GM12878 (cell line): ENCODE data around the gene PHF21B. TPM values are rescaled to one million over a fixed set of nuclear protein-coding genes. Genes with fewer than 3 reads are reported as not detected.

ENCODE experiments used
- HDGF ChIP-seq: fragments of 450-650 bp; IDR thresholded peaks from 2 replicates; pipeline ENCODE4 v1.6.1; 2016; ENCODE audit warnings: antibody characterized with exemption
- RBBP5 ChIP-seq: fragments of 200-600 bp; sonication (generic); conservative IDR thresholded peaks from 2 replicates; pipeline ENCODE4 v1.6.1; 2016
- RFX5 ChIP-seq: IDR thresholded peaks from 2 replicates; pipeline ENCODE4 v1.6.1; 2011; ENCODE audit warnings: low read depth, low read length, improper control_type of control experiment
- SUZ12 ChIP-seq: fragments of 200-600 bp; sonication (generic); IDR thresholded peaks from one replicate; pipeline ENCODE4 v1.6.1; 2018; ENCODE audit warnings: antibody characterized with exemption, mild to moderate bottlenecking; ENCODE audit not compliant: unreplicated experiment
- ZBTB4 ChIP-seq: fragments of 450-650 bp; formaldehyde crosslinking; IDR thresholded peaks from 2 replicates; pipeline ENCODE4 v1.4.0; 2022; ENCODE audit warnings: mild to moderate bottlenecking, moderate library complexity
- ZBTB40 ChIP-seq: fragments of 450-650 bp; IDR thresholded peaks from 2 replicates; pipeline ENCODE4 v1.6.1; 2016; ENCODE audit warnings: mild to moderate bottlenecking, moderate library complexity, borderline replicate concordance
- polyA plus RNA-seq, 11 experiments: library from polyadenylated mRNA; depleted of rRNA in 4 of 11; unstranded in 6 of 11; stranded (reverse) in 5 of 11; fragments of >200 nt; fragmentation: Nextera tagmentation in 4 of 11; fragmentation: Illumina TruSeq in 1 of 11; extraction: Ambion mirVana in 4 of 11; extraction: Trizol in 1 of 11; gene quantifications; 1 replicate in 1 of 11; 2 replicates in 10 of 11; pipeline versions ENCODE4 v1.2.1 to v1.2.3, GENCODE V29; 2011 to 2016; ENCODE audit warnings: inconsistent platforms in 2 of 11, missing spikeins in 2 of 11, low read depth in 1 of 11
- total RNA-seq, 4 experiments: library from RNA; depleted of rRNA in 3 of 4; stranded (reverse); fragments of >200 nt in 3 of 4; fragmentation: Illumina TruSeq in 1 of 4; extraction: Trizol in 1 of 4; gene quantifications; 2 replicates each; pipeline versions ENCODE4 v1.2.1 to v1.2.3, GENCODE V29; 2013 to 2021
- TF ChIP-seq, protein P1 (sequence below): fragments of 150-350 bp; IDR thresholded peaks from 2 replicates; pipeline ENCODE4 v1.6.1; 2014; ENCODE audit warnings: mild to moderate bottlenecking, low read depth, low read length
- TF ChIP-seq, protein P2 (sequence below): IDR thresholded peaks from 2 replicates; pipeline ENCODE4 v1.6.1; 2012; ENCODE audit warnings: mild to moderate bottlenecking, low read depth, low read length

The PHF21B gene
- total and polyA plus RNA-seq, 10 of the 15 experiments (the other 5 are each of a cell fraction or from before 2014, with no cell fraction given), result 0.03 to 0.35 TPM; not detected in 8

- TF ChIP-seq SUZ12 (no peak), RFX5 (no peak), RBBP5 (no peak), HDGF (no peak), ZBTB40 (no peak), ZBTB4 (CRISPR knock-in tag) (no peak)
- TF ChIP-seq, protein P1, sequence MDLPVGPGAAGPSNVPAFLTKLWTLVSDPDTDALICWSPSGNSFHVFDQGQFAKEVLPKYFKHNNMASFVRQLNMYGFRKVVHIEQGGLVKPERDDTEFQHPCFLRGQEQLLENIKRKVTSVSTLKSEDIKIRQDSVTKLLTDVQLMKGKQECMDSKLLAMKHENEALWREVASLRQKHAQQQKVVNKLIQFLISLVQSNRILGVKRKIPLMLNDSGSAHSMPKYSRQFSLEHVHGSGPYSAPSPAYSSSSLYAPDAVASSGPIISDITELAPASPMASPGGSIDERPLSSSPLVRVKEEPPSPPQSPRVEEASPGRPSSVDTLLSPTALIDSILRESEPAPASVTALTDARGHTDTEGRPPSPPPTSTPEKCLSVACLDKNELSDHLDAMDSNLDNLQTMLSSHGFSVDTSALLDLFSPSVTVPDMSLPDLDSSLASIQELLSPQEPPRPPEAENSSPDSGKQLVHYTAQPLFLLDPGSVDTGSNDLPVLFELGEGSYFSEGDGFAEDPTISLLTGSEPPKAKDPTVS, result no peak
- TF ChIP-seq, protein P2, sequence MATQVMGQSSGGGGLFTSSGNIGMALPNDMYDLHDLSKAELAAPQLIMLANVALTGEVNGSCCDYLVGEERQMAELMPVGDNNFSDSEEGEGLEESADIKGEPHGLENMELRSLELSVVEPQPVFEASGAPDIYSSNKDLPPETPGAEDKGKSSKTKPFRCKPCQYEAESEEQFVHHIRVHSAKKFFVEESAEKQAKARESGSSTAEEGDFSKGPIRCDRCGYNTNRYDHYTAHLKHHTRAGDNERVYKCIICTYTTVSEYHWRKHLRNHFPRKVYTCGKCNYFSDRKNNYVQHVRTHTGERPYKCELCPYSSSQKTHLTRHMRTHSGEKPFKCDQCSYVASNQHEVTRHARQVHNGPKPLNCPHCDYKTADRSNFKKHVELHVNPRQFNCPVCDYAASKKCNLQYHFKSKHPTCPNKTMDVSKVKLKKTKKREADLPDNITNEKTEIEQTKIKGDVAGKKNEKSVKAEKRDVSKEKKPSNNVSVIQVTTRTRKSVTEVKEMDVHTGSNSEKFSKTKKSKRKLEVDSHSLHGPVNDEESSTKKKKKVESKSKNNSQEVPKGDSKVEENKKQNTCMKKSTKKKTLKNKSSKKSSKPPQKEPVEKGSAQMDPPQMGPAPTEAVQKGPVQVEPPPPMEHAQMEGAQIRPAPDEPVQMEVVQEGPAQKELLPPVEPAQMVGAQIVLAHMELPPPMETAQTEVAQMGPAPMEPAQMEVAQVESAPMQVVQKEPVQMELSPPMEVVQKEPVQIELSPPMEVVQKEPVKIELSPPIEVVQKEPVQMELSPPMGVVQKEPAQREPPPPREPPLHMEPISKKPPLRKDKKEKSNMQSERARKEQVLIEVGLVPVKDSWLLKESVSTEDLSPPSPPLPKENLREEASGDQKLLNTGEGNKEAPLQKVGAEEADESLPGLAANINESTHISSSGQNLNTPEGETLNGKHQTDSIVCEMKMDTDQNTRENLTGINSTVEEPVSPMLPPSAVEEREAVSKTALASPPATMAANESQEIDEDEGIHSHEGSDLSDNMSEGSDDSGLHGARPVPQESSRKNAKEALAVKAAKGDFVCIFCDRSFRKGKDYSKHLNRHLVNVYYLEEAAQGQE, result no peak
- TF ChIP-seq, all 136 proteins: peak for 0
Measured at GRCh38 chr22:44838316-44839016, 171.3 kb downstream of the PHF21B start (continued).
